ENCODE data around the gene ARHGAP15.
A peak's percentile ranks its signal among the peaks of the same experiment; 100 is the strongest.

Gene ARHGAP15

DNA sequence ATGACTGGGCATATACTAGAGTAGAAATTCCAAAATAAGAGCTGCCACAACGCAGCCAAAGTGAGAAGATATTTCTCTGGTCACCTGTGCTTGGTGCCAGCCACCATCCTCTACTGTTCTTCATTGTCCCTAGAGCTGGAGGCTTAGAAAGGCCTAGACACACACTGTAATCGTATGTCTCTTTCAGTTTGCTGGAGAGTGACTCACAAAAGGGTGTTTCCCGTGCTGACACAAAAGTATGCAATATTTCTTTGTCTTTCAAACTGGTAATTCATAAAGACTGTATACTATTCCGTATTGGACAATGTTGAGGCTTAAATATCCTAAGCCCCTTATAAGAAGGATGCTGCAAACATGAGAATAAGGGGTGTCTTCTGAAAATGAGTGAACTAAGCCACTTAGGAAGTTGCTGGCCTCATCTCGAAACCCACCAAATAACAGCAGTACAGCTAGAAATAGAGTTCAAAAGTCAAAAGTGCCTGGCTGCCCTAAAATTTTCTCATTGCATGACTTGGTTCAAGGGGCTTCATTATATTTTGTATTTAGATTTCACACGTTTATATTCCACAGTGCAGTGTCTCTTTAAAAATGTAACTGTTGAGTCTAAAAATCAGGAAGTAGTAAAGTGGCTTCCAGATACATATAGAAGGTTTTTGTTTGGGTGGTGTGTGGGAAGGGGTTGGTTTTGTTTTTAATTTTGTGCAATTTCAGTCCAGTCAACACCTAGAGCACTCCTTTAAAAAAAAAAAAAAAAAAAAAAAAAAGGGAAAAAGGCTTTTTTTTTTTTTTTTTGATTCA, 601.1 kb downstream of the ARHGAP15 start:
- Mint-ChIP-seq H3K4me1 (ENCODE audit: low read depth) (peaks cover 64% of the 10 kb centered on the region), H3K4me3 (peak overlapping the region; percentile 54), H3K27ac (peak overlapping the region; percentile 87), H3K9me3 (no peaks in the 10 kb centered on the region), H3K36me3 (ENCODE audit: low read depth) (peaks cover 34% of the 10 kb centered on the region), H3K27me3 (no peaks in the 10 kb centered on the region)
- no peak for DNase-seq

DNA sequence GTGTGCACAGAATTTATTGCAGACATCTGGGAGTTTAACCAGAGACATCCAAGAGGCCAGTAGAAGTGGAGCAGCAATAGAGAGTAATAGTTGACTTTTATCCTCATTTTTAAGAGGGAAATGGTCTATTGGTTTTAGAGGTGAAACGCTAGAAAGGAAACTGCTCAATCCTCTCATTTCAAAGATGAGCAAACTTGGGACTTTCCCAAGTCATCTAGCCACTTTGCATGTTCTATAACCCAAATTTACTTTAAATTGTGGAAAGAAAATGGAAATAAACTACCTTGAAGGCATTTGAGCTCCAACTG, 601.7 kb downstream of the ARHGAP15 start:
- Mint-ChIP-seq H3K4me3 (peak overlapping the region; percentile 29), H3K36me3 (ENCODE audit: low read depth) (peaks cover 35% of the 10 kb centered on the region), H3K27ac (peak overlapping the region; percentile 87), H3K4me1 (ENCODE audit: low read depth) (peaks cover 59% of the 10 kb centered on the region), H3K27me3 (no peaks in the 10 kb centered on the region), H3K9me3 (no peaks in the 10 kb centered on the region)
- no peak for DNase-seq

DNA sequence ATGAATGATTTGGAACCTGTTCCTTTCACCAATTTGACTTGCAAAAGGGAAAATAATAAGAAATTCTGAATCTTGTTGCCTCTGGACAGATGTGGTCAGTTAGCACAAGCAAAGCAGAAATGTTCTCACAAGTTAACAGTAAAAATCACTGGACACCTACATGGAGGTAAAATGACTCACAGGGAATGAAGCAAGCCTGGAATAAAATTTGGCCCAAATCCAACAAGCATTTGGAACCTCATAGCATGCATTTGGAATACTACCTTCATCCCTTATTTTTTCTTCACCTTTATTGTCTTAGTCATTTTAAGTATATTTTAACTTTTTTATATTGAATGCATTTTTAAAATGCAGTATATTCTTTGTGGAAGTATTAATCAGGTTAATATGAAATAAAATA, 602.9 kb downstream of the ARHGAP15 start:
- DNase-seq: no peak
- H3K9me3 Mint-ChIP-seq: no peaks in the 10 kb centered on the region
- H3K4me3 Mint-ChIP-seq: no peak overlapping the region
- H3K27me3 Mint-ChIP-seq: no peaks in the 10 kb centered on the region
- no peak overlapping the region for H3K27ac Mint-ChIP-seq
- peaks cover 48% of the 10 kb centered on the region for H3K4me1 Mint-ChIP-seq (ENCODE audit: low read depth)
- peaks cover 31% of the 10 kb centered on the region for H3K36me3 Mint-ChIP-seq (ENCODE audit: low read depth)

DNA sequence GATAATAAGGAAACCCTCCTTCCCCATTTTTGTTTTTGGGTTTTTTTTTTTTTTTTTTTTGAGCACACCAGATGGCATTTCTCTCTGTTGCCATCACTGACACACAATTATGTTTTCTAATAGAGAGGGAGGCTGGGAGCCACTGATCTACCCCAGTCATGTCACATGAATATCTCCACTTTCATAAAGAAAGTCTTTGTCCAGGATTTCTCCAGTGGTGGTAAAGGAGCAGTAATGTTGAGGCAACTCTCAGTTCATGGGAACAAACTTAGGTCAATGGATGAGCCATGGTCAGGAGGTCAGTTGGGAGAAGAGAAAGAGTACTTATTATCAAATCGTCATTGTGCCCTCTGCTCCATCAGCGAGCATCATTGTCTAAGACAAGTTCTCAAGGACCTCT, 603.7 kb downstream of the ARHGAP15 start:
- no peak overlapping the region for H3K27ac Mint-ChIP-seq
- no peaks in the 10 kb centered on the region for H3K9me3 Mint-ChIP-seq
- no peak overlapping the region for H3K4me3 Mint-ChIP-seq
- peaks cover 42% of the 10 kb centered on the region for H3K4me1 Mint-ChIP-seq (ENCODE audit: low read depth)
- H3K36me3 Mint-ChIP-seq (ENCODE audit: low read depth): peaks cover 27% of the 10 kb centered on the region
- DNase-seq: no peak
- H3K27me3 Mint-ChIP-seq: no peaks in the 10 kb centered on the region

DNA sequence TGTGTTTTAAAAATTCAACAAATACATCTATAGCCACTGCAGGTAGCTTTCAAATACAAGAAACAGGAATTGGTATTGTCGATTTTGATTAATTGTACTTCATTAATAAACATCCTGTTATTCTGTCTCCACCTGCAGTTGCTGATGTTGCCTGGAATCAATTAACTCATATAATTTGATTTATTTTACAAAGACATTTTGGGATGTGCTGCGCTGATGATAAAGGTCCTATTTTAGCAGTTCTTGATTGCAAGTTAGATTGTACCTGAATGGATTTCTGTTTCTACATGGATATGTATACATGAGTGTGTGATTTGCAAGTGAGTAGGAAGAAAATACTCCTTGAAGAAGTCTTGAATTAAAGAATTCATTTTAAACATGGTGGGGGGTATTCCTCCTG, 605.3 kb downstream of the ARHGAP15 start:
- Mint-ChIP-seq H3K36me3 (ENCODE audit: low read depth) (peaks cover 39% of the 10 kb centered on the region), H3K27ac (no peak overlapping the region), H3K9me3 (no peaks in the 10 kb centered on the region), H3K27me3 (no peaks in the 10 kb centered on the region), H3K4me3 (no peak overlapping the region), H3K4me1 (ENCODE audit: low read depth) (peaks cover 27% of the 10 kb centered on the region)
- no peak for DNase-seq

DNA sequence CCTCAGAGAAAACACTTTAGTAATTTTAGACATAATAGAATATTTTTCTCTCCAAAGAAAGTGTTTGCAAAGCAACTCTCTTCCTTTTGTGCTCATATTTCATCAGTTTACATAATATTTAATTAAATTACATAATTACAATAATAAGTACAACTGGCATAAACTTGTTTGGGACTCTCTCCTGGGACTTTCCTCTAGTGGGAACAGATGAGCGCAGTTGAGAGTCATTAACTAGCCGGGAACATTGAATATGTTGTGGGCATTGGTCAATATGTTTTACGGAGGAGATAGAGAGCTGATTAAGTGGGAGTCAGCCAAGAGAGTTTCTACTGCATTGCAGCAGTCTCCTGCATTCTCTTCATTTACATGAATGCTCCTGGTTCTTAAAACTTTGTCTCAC, 607.7 kb downstream of the ARHGAP15 start:
- Mint-ChIP-seq H3K9me3 (no peaks in the 10 kb centered on the region), H3K27ac (no peak overlapping the region), H3K4me3 (no peak overlapping the region), H3K36me3 (ENCODE audit: low read depth) (peaks cover 56% of the 10 kb centered on the region), H3K4me1 (ENCODE audit: low read depth) (peaks cover 5% of the 10 kb centered on the region), H3K27me3 (no peaks in the 10 kb centered on the region)
- DNase-seq: no peak

DNA sequence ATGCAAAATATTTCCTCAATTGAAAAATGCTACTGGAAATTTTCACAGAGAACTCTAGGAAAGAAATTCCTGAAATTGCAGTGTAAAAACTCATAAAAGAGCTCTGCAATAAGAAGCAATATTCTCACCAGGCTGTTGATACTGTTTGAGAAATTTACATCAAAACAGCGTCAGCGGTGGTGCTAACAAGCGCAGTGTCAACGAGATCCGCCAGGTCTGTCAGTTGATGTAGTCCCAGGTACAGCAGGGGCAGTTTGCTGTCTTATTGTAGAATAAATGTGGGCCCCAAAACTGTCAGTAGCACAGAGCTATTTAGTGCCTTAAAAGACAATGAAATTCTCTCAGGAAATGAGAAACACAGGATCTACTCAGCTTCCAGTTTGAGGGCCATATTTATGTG, 611.2 kb downstream of the ARHGAP15 start:
- Mint-ChIP-seq H3K27ac (no peak overlapping the region), H3K27me3 (no peaks in the 10 kb centered on the region), H3K4me1 (ENCODE audit: low read depth) (peaks cover 2% of the 10 kb centered on the region), H3K9me3 (no peaks in the 10 kb centered on the region), H3K4me3 (no peak overlapping the region), H3K36me3 (ENCODE audit: low read depth) (peaks cover 53% of the 10 kb centered on the region)
- no peak for DNase-seq

DNA sequence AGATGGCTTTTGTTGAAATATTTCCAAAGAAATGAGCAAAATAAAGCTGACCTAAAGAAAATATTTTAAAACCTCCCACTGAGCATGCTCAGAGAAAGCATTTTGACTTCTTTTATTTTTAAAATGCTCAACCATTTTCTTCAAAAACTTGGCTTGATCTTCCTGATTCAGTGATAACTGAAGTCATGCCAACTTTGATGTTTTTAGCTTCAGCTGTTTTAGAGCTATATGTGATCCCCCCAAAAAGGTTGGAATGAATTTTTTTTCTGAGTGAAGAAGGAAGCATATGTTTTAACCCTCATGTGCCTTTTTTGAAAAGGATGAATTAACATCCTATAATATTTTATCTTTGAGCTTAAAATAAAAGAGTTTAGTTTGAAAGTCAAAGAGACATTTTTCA, 612.0 kb downstream of the ARHGAP15 start:
- Mint-ChIP-seq H3K4me1 (ENCODE audit: low read depth) (peaks cover 2% of the 10 kb centered on the region), H3K36me3 (ENCODE audit: low read depth) (peaks cover 53% of the 10 kb centered on the region), H3K4me3 (no peak overlapping the region), H3K9me3 (no peaks in the 10 kb centered on the region), H3K27me3 (no peaks in the 10 kb centered on the region), H3K27ac (no peak overlapping the region)
- no peak for DNase-seq

DNA sequence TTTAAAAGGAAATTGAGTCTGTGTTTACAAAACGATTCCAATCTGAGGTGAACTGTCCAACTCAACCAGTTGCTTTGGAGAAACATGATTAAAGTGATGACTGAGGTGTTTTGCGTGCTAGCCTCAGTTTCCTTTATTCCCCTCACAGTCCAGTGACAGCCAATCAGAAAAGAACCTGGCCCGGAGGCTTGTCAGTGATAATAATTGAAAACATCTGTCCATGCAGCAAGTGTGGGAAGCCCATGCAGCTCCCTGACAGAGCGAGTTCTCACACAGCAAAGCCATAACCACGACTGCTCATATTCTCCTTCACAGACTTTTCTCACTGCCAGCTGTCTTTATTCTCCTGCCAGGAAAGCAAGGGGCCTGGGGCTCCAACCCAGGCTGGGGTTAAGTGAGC, 613.4 kb downstream of the ARHGAP15 start:
- peaks cover 53% of the 10 kb centered on the region for H3K36me3 Mint-ChIP-seq (ENCODE audit: low read depth)
- H3K9me3 Mint-ChIP-seq: no peaks in the 10 kb centered on the region
- H3K27ac Mint-ChIP-seq: no peak overlapping the region
- H3K27me3 Mint-ChIP-seq: no peaks in the 10 kb centered on the region
- DNase-seq: no peak
- no peak overlapping the region for H3K4me3 Mint-ChIP-seq
- peaks cover 2% of the 10 kb centered on the region for H3K4me1 Mint-ChIP-seq (ENCODE audit: low read depth)

DNA sequence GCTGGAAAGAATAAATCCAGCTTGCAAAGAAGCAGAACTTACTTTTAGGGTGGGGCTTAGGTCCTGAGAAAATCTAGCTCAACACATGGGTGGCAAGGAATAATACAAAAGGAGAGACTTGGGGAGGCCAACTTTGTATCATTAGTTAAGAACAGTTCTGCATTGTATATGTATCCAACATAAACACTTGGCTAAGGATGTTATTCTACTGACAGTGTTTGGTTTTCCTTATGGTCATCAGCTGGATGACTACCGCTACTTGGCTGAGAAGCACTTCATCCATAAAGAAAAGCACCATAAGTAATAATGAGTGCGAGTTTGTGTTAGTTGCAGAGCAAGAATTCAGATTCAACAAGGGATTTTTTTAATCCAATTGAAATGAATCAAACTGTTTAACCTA, 614.9 kb downstream of the ARHGAP15 start:
- peaks cover 46% of the 10 kb centered on the region for H3K36me3 Mint-ChIP-seq (ENCODE audit: low read depth)
- no peak for DNase-seq
- H3K27me3 Mint-ChIP-seq: no peaks in the 10 kb centered on the region
- peaks cover 2% of the 10 kb centered on the region for H3K4me1 Mint-ChIP-seq (ENCODE audit: low read depth)
- H3K4me3 Mint-ChIP-seq: no peak overlapping the region
- no peak overlapping the region for H3K27ac Mint-ChIP-seq
- H3K9me3 Mint-ChIP-seq: no peaks in the 10 kb centered on the region

DNA sequence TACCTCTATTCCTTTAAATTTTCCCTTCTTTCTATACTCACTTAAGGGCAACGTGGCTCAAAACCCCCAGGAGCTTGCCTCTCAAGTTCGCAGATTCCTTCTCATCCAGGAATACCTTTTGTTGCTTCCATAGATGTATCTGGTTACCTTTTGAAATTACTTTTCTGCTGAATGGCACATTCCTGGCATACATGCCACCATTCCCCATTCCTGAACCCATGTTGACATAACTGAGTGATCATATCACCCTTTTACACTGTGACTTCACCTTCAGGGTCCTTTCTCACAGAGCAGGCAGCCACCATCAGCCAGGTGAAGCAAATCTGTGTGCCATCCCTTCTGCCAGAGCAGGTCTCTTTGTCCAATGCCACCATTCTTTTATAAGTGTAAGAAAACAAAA, 615.8 kb downstream of the ARHGAP15 start:
- no peaks in the 10 kb centered on the region for H3K4me1 Mint-ChIP-seq (ENCODE audit: low read depth)
- no peak for DNase-seq
- H3K4me3 Mint-ChIP-seq: no peak overlapping the region
- H3K27me3 Mint-ChIP-seq: no peaks in the 10 kb centered on the region
- no peaks in the 10 kb centered on the region for H3K9me3 Mint-ChIP-seq
- no peak overlapping the region for H3K27ac Mint-ChIP-seq
- H3K36me3 Mint-ChIP-seq (ENCODE audit: low read depth): peaks cover 40% of the 10 kb centered on the region

DNA sequence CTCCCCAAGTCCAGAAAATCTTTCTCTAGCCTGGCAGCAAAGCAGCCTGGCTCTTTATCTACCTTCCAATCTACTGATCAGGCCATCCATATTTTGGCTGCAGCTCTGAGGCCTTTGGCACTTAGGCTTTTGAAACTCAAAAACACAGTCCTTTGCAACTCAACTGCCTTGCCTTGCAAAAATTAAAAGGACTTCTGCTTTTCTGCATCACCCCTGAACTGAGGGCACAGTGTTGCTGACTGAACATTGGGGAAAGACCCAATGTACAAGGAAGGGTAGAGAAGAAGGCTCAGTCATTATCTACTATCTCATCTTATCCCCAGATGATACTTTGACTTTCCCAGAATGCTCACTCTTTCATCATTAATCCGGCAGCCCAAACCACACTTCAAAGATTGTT, 625.5 kb downstream of the ARHGAP15 start:
- H3K4me1 Mint-ChIP-seq (ENCODE audit: low read depth): peaks cover 2% of the 10 kb centered on the region
- no peak overlapping the region for H3K4me3 Mint-ChIP-seq
- H3K27me3 Mint-ChIP-seq: no peaks in the 10 kb centered on the region
- no peak for DNase-seq
- no peaks in the 10 kb centered on the region for H3K9me3 Mint-ChIP-seq
- peaks cover 34% of the 10 kb centered on the region for H3K36me3 Mint-ChIP-seq (ENCODE audit: low read depth)
- no peak overlapping the region for H3K27ac Mint-ChIP-seq

DNA sequence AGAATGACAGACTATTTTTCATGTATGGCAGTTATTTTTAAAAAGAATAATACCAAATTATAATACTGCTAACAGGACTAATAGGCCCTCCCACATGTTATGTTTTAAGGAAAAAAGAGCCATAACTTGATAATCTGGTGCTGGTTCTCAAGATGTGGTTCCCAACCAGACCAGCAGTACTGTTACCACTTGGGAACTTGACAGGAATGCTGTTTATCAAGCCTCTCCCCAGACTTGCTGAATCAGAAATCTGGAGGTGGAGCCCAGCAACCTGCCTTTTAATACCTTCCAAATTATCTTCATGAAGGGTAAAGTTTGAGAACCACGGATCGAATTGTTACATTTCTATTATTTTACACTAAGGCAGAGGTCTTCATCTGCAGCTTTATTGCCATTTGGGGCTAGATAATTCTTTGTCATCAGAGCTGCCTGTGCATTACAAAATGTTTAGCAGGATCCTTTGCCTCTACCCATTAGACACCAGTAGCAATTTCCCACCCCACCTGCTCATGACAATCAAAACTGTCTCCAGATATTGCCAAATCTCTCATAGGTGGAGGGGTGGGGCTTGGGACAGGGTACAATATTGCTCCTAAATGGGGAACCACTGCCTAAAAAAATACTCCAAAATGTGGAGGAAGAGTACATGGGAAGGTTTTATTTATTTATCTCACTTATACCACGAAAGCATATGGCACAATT, 629.6 kb downstream of the ARHGAP15 start:
- Mint-ChIP-seq H3K27ac (no peak overlapping the region), H3K4me1 (ENCODE audit: low read depth) (no peaks in the 10 kb centered on the region)

DNA sequence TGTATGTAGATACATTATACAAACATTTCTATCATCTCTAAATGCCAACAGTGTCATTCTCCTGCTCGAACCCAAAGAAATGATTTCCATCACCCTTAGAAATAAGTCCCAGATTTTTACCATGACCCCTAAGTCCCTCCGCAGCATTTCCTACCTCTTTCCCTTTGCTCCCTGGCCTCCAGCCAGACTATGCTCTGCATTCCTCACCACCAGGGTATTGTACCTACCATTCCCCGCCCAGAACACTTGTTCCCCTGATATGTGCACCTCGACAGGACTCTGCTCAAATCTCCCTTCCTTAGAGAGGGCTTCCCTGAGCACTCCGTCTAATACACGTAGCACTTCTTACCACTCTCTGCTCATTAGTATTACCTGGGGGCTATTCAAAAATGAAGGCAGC, 630.2 kb downstream of the ARHGAP15 start:
- peak overlapping the region; percentile 12 for H3K27ac Mint-ChIP-seq
- no peaks in the 10 kb centered on the region for H3K9me3 Mint-ChIP-seq
- no peak overlapping the region for H3K4me3 Mint-ChIP-seq
- DNase-seq: no peak
- H3K27me3 Mint-ChIP-seq: no peaks in the 10 kb centered on the region
- H3K4me1 Mint-ChIP-seq (ENCODE audit: low read depth): no peaks in the 10 kb centered on the region
- peaks cover 18% of the 10 kb centered on the region for H3K36me3 Mint-ChIP-seq (ENCODE audit: low read depth)

More for the DNA sequence above, 629.6 kb downstream of the ARHGAP15 start:
- no peaks in the 10 kb centered on the region for H3K27me3 Mint-ChIP-seq
- H3K36me3 Mint-ChIP-seq (ENCODE audit: low read depth): peaks cover 13% of the 10 kb centered on the region
- H3K4me3 Mint-ChIP-seq: no peak overlapping the region
- no peaks in the 10 kb centered on the region for H3K9me3 Mint-ChIP-seq
- DNase-seq: no peak

DNA sequence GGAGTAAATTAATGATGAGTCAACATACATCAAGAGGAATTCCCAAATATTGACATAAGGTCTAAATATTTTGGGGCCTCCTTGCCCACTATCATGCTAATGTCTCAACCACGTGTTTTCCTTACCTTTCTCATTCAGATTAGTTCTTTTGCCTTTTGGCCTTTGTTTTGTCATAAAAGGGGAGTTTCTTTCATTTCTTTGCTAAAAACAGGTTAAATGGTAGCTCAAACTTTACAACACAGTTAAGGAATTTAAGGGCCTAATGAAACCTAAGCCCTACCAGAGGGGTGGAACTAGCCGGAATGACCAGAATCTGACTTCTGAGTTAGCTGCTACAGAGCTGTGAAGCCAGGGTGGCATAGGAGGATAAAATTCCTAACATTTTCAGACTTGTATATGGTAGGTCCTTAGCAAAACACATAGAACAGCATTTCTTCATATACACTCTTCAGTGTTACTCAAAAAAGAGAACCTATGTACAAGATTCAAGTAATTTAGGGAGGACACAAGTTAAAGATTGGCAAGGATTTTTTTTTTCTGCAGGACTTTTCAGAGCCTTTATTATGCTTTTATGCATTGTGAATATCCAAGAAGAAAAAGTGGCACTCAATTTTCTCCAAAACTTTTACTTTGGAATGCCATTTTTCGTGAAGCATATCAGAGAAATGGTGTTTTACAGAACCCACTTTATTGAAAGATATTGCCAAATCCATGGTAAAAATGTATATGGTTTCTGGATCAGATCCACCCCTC, 633.1 kb downstream of the ARHGAP15 start:
- Mint-ChIP-seq H3K9me3 (no peaks in the 10 kb centered on the region), H3K27me3 (no peaks in the 10 kb centered on the region), H3K4me3 (no peak overlapping the region)

More for the DNA sequence above, 633.1 kb downstream of the ARHGAP15 start:
- no peak for DNase-seq
- Mint-ChIP-seq H3K36me3 (ENCODE audit: low read depth) (peaks cover 34% of the 10 kb centered on the region), H3K4me1 (ENCODE audit: low read depth) (no peaks in the 10 kb centered on the region), H3K27ac (no peak overlapping the region)
